ENCODE results near the gene SREBF1.
A peak's percentile ranks its signal among the peaks of the same experiment; 100 is the strongest.
"Not testable (repeated sequence)": the region's sequence is repeated elsewhere in the genome, so short reads cannot be mapped to it uniquely, and the experiment has no call there.

Gene SREBF1

GRCh38 chr17:17809531-17810083, 27.2 kb downstream of the SREBF1 start:
- DNase-seq = no peak

GRCh38 chr17:17808706-17809432, 27.9 kb downstream of the SREBF1 start:
- no peak for DNase-seq

GRCh38 chr17:17808200-17808599, 28.6 kb downstream of the SREBF1 start:
- DNase-seq = not testable (repeated sequence)

- no peak for DNase-seq
Observed at GRCh38 chr17:17807440-17807839, 29.3 kb downstream of the SREBF1 start.

GRCh38 chr17:17806611-17807274, 30.0 kb downstream of the SREBF1 start:
- no peak for DNase-seq

GRCh38 chr17:17806035-17806434, 30.8 kb downstream of the SREBF1 start:
- no peak for DNase-seq

- DNase-seq = no peak
Observed at GRCh38 chr17:17805575-17805974, 31.2 kb downstream of the SREBF1 start.

GRCh38 chr17:17804007-17804406, 32.8 kb downstream of the SREBF1 start:
- DNase-seq = no peak

- no peak for DNase-seq
Observed at GRCh38 chr17:17801800-17802481, 34.8 kb downstream of the SREBF1 start.

- no peak for DNase-seq
Observed at GRCh38 chr17:17800504-17801021, 36.2 kb downstream of the SREBF1 start.

GRCh38 chr17:17798573-17799255, 38.1 kb downstream of the SREBF1 start:
- no peak for DNase-seq

GRCh38 chr17:17798010-17798556, 38.7 kb downstream of the SREBF1 start:
- no peak for DNase-seq

- no peak for DNase-seq
Observed at GRCh38 chr17:17797119-17797809, 39.5 kb downstream of the SREBF1 start.

- no peak for DNase-seq
Observed at GRCh38 chr17:17796787-17797061, 40.1 kb downstream of the SREBF1 start.

GRCh38 chr17:17795946-17796786, 40.6 kb downstream of the SREBF1 start:
- no peak for DNase-seq

GRCh38 chr17:17795296-17795695, 41.5 kb downstream of the SREBF1 start:
- no peak for DNase-seq

- DNase-seq = no peak
Observed at GRCh38 chr17:17794382-17794781, 42.4 kb downstream of the SREBF1 start.

- no peak for DNase-seq
Observed at GRCh38 chr17:17793378-17794214, 43.2 kb downstream of the SREBF1 start.

- DNase-seq = peak; percentile 74
Observed at GRCh38 chr17:17792551-17793377, 44.0 kb downstream of the SREBF1 start.

All from femur (tissue), 1 donor.